Large intestine (tissue), 3 donors: ENCODE results near the gene APLP2. TPM values are rescaled to one million over a fixed set of nuclear protein-coding genes. Genes with fewer than 3 reads are reported as not detected.
"Not testable (repeated sequence)": the region's sequence is repeated elsewhere in the genome, so short reads cannot be mapped to it uniquely, and the experiment has no call there.

ENCODE experiments used
- DNase-seq, 2 donors: peaks; one replicate each; pipeline versions ENCODE4 v3.0.0 to v3.0.0-alpha.2; 2013
- H3K27ac ChIP-seq: one replicate; pipeline ENCODE4 v1.5.1; 2013; ENCODE audit warnings: low read length
- H3K27me3 ChIP-seq: 2 replicates; pipeline ENCODE4 v1.6.1; 2013; ENCODE audit warnings: low read length; ENCODE audit not compliant: control insufficient read depth, insufficient read depth
- H3K36me3 ChIP-seq: 2 replicates; pipeline ENCODE4 v1.6.1; 2013; ENCODE audit warnings: low read length; ENCODE audit not compliant: control insufficient read depth, insufficient read depth
- H3K4me1 ChIP-seq: one replicate; pipeline ENCODE4 v1.6.1; 2013; ENCODE audit warnings: low read length; ENCODE audit not compliant: control insufficient read depth, insufficient read depth
- H3K4me3 ChIP-seq: one replicate; pipeline ENCODE4 v1.5.1; 2013; ENCODE audit warnings: low read length
- H3K9me3 ChIP-seq: one replicate; pipeline ENCODE4 v1.6.1; 2013; ENCODE audit warnings: mild to moderate bottlenecking, low read depth, low read length, moderate library complexity; ENCODE audit not compliant: control insufficient read depth
- WGBS: methylation state at CpG from one replicate; pipeline ENCODE4 v1.1.5; 2013; ENCODE audit warnings: low lambda C conversion rate; ENCODE audit not compliant: insufficient coverage; 5-methylcytosine and 5-hydroxymethylcytosine counted together
- polyA plus RNA-seq: library from polyadenylated mRNA; unstranded; fragments of 120-200 nt; gene quantifications from one replicate; pipeline ENCODE4 v1.2.1, GENCODE V29; 2013

The APLP2 gene
- polyA plus RNA-seq, 1 donor: 403 TPM

- no peak overlapping the region for H3K27ac ChIP-seq
These were observed 117.4 kb downstream of the APLP2 start for GRCh38 chr11:130187096-130187495.

GRCh38 chr11:130188047-130188446 lies 118.4 kb downstream of the APLP2 start:
- no CpG with 5 or more reads among the region's 14 CpGs for whole genome bisulfite sequencing
- H3K27me3 ChIP-seq: no peaks in the 10 kb centered on the region
- peaks cover 39% of the 10 kb centered on the region for H3K4me1 ChIP-seq
- H3K27ac ChIP-seq: no peak overlapping the region
- no peak for DNase-seq
- H3K36me3 ChIP-seq: peaks cover 46% of the 10 kb centered on the region
- H3K4me3 ChIP-seq: no peak overlapping the region
- H3K9me3 ChIP-seq: peaks cover 12% of the 10 kb centered on the region

More at GRCh38 chr11:130187096-130187495, 117.4 kb downstream of the APLP2 start:
- Histone ChIP-seq H3K4me3 (no peak overlapping the region), H3K36me3 (peaks cover 44% of the 10 kb centered on the region), H3K4me1 (peaks cover 38% of the 10 kb centered on the region), H3K9me3 (peaks cover 12% of the 10 kb centered on the region), H3K27me3 (no peaks in the 10 kb centered on the region)
- no peak for DNase-seq
- no CpG with 5 or more reads among the region's 13 CpGs for WGBS

- DNase-seq: no peak
- Histone ChIP-seq H3K27me3 (no peaks in the 10 kb centered on the region), H3K27ac (peak overlapping the region; percentile 78), H3K36me3 (peaks cover 47% of the 10 kb centered on the region), H3K4me1 (peaks cover 38% of the 10 kb centered on the region), H3K9me3 (peaks cover 12% of the 10 kb centered on the region), H3K4me3 (no peak overlapping the region)
- no CpG with 5 or more reads among the region's 19 CpGs for WGBS
These were observed 119.1 kb downstream of the APLP2 start for GRCh38 chr11:130188585-130189347.

GRCh38 chr11:130189492-130190210 lies 120.0 kb downstream of the APLP2 start:
- peaks cover 52% of the 10 kb centered on the region for H3K36me3 ChIP-seq
- H3K4me3 ChIP-seq: no peak overlapping the region
- peak overlapping the region; percentile 78 for H3K27ac ChIP-seq
- DNase-seq: peak in 1 of 2 donors; percentile 73
- H3K9me3 ChIP-seq: peaks cover 17% of the 10 kb centered on the region
- H3K27me3 ChIP-seq: no peaks in the 10 kb centered on the region
- WGBS: no CpG with 5 or more reads among the region's 32 CpGs
- H3K4me1 ChIP-seq: peaks cover 36% of the 10 kb centered on the region

GRCh38 chr11:130190371-130190881 lies 120.7 kb downstream of the APLP2 start:
- no CpG with 5 or more reads among the region's 29 CpGs for WGBS
- H3K27me3 ChIP-seq: no peaks in the 10 kb centered on the region
- peak overlapping the region; percentile 78 for H3K27ac ChIP-seq
- H3K4me3 ChIP-seq: no peak overlapping the region
- peaks cover 39% of the 10 kb centered on the region for H3K4me1 ChIP-seq
- peaks cover 58% of the 10 kb centered on the region for H3K36me3 ChIP-seq
- DNase-seq: no peak
- peaks cover 18% of the 10 kb centered on the region for H3K9me3 ChIP-seq

GRCh38 chr11:130191896-130192295 lies 122.2 kb downstream of the APLP2 start:
- Histone ChIP-seq H3K27me3 (no peaks in the 10 kb centered on the region), H3K4me1 (peaks cover 39% of the 10 kb centered on the region), H3K36me3 (peaks cover 67% of the 10 kb centered on the region), H3K27ac (peak overlapping the region; percentile 69), H3K9me3 (peaks cover 18% of the 10 kb centered on the region), H3K4me3 (no peak overlapping the region)
- WGBS: no CpG with 5 or more reads among the region's 14 CpGs
- DNase-seq: no peak

DNA sequence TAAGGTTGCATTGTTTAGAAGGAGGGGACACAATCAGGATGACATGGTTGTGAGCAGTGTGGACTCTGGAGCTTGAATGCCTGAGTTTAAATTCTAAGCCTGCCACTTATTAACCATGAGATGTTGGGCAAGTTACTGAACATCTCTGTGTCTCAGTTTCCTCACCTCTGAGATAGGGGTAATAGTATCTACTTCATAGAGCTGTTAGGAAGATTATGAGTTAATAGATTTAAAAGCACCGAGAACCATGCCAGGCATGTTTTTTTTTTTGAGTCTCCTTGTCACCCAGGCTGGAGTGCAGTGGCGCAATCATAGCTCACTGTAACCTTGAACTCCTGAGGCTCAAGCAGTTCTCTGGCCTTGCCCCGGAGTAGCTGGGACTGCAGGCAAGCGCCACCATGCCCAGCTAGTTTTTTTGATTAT lies 123.2 kb downstream of the APLP2 start:
- Histone ChIP-seq H3K9me3 (peaks cover 18% of the 10 kb centered on the region), H3K4me3 (no peak overlapping the region), H3K36me3 (peaks cover 76% of the 10 kb centered on the region), H3K27me3 (no peaks in the 10 kb centered on the region), H3K4me1 (peaks cover 39% of the 10 kb centered on the region), H3K27ac (peak overlapping the region; percentile 69)
- WGBS: no CpG with 5 or more reads among the region's 4 CpGs
- peak; percentile 80 to 91 for DNase-seq

GRCh38 chr11:130193551-130193950 lies 123.9 kb downstream of the APLP2 start:
- peaks cover 37% of the 10 kb centered on the region for H3K4me1 ChIP-seq
- DNase-seq, H3K4me3 ChIP-seq, H3K27me3 ChIP-seq: not testable (repeated sequence)
- H3K27ac ChIP-seq: peak overlapping the region; percentile 69
- H3K9me3 ChIP-seq: peaks cover 18% of the 10 kb centered on the region
- WGBS: no CpG with 5 or more reads among the region's 14 CpGs
- peaks cover 76% of the 10 kb centered on the region for H3K36me3 ChIP-seq
